SHP77 (cell line): ENCODE measurements around the gene GGA1.
A peak's percentile ranks its signal among the peaks of the same experiment; 100 is the strongest.
"Not testable (repeated sequence)": the region's sequence is repeated elsewhere in the genome, so short reads cannot be mapped to it uniquely, and the experiment has no call there.

Source experiments
- DNase-seq, 2 experiments: peaks; one replicate each; lab custom pipeline; 2025; lab: John Stamatoyannopoulos, UW

Gene GGA1

GRCh38 chr22:37571258-37571991 is 37.2 kb upstream of the GGA1 start:
- no peak for DNase-seq

GRCh38 chr22:37571992-37572373 is 36.7 kb upstream of the GGA1 start:
- no peak for DNase-seq

DNA sequence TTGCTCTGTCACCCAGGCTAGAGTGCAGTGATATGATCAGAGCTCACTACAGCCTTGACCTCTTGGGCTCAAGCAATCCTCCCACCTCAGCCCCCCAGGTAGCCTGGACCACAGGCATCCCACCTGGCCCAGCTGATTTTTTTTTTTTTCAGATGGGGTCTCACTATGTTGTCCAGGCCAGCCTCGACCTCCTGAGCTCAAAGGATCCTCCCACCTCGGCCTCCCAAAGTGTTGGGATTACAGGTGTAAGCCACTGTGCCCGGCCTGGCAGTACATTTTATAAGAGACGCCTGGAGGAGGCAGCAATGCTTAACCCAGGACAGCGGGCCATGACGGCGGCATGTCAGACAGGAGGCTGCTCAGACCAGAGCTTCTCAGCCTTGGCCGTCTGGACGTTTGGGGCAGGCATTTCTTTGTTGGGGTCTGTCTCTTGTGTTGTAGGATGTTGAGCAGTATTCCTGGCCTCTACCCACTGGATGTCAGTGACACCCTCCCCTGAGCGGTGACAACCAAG is 33.1 kb upstream of the GGA1 start:
- DNase-seq = no peak

DNA sequence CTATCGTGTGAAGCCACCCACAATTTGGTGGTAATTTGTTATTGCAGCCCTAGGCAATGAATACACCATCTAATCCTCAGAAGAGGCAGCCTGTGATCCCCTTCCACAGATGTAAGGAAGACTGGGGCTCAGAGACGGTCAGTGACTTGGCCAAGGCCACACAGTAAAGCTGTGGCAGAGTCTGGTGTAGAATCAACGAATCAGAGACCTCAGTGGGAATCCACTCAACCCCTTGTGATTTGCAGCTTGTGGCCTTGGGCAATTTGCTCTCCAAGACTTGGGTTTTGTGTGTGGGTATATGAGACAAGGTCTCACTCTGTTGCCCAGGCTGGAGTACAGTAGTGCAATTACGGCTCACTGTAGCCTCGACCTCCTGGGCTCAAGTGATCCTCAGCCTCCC is 30.6 kb upstream of the GGA1 start:
- no peak for DNase-seq

GRCh38 chr22:37581504-37581903 is 27.1 kb upstream of the GGA1 start:
- DNase-seq = no peak

DNA sequence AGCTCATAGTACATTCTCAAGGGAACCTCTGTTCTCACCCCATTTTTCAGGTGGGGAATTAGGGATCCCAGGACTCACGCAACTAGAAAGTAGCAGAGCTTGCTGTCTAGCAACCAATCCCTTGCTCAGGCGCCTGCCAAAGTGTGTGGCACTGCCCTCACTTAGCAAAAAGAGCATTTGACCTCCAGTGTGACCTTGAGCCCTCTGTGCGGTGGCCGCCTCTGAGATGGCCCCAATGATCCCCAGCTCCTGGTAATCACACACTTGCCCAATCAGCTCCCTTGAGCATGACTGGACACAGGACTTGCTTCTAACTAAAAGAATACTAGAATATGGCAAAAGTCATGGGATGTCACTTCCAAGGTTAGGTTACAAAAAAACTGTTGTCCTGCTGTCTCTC is 26.1 kb upstream of the GGA1 start:
- DNase-seq = no peak

DNA sequence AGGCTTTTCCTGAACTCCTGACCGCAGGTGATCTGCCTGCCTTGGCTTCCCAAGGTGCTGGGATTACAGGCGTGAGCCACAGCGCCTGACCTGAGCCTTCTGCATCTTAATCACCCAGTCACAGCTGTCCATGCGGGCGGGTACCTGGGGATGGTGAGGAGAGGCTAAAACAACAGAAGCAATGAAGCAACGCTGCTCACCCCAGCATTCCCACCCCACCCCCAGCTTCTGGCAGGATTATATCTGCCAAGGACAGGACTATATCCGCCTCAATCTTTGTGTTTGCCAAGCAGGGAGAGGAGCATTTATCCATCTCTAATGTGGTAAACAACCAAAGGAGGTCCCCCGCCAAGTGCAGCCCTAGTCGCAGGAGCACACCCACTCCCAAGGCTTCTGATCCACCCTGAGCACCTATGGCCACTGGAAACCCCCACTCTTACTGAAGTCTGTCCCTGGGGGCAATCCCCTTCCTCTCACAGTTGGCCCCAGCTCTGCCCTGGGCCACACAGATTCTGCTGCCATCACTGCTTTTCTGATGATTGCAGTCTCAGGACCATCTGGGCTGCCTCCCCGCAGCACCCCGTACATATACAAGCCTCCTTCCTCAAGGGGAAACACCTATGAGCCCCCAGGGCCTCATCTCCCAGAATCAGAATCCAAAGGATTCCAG is 20.0 kb upstream of the GGA1 start:
- no peak for DNase-seq

DNA sequence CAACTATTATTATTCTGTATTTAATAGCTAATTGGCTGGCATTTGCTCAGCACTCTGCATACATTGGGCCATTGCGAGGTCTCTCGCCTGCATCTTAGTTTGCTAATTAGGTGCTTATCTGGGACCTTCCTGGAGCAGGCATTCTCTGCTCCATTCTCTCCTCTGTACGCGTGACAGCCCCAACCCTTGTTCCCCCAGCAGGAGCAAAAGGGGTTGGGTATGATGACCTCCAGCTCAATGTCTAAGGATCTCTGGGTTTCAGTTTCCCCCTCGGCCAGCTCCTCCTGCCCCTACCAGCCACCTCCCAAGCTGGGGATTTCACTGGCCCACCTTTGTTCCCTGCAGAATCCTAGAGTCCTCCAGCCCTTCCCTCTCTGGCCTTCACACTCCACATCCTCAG is 19.0 kb upstream of the GGA1 start:
- no peak for DNase-seq

GRCh38 chr22:37591081-37591480 is 17.6 kb upstream of the GGA1 start:
- DNase-seq = not testable (repeated sequence)

- DNase-seq = no peak
Observed at GRCh38 chr22:37591823-37592404, 16.7 kb upstream of the GGA1 start.

GRCh38 chr22:37594237-37594636 is 14.4 kb upstream of the GGA1 start:
- no peak for DNase-seq

GRCh38 chr22:37599153-37599552 is 9.5 kb upstream of the GGA1 start:
- no peak for DNase-seq

GRCh38 chr22:37601203-37601539 is 7.5 kb upstream of the GGA1 start:
- DNase-seq = no peak

DNA sequence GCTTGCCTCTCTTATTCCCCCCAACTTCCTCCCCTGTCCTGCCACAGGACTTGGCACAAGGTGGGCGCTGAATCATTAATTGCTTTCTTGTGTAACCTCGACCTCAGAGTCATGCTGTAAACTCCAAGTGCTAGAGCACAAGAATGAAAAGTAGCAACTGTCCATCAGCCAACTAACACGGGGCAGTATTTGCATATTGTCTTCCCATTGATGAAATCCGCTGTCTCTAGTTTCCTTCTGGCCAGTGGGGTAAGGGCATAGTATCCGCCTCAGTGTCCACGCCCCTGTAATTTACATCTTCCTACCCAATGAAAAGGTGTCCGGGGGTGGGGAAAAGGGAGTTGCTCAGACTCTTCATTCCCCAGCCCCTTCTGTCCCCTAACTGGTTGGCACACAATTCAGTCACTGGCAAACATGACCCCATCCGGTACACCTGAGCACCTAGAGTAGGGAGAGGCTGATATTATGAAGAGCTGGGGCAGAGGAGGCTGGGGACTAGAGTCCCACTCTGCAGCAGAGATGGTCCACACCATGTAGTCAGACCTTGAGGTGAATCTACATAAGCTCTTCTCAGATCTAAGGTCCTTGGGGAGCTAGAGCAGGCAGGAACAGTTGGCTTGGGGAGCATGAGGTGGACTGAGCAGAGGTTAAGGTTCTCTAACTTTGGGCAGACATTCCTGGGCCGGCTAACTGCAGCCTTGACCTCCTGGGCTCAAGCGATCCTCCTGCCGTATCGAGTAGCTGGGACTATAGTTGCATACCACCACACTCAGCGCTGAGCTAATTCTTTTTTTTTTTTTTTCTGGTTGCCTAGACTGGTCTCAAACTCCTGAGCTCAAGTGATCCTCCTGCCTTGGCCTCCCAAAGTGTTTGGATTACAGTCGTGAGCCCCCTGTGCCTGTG is 6.8 kb upstream of the GGA1 start:
- DNase-seq = no peak

- DNase-seq = not testable (repeated sequence)
Observed at GRCh38 chr22:37602546-37603277, 5.9 kb upstream of the GGA1 start.

- no peak for DNase-seq
Observed at GRCh38 chr22:37604074-37604473, 4.6 kb upstream of the GGA1 start.

GRCh38 chr22:37604875-37605274 is 3.8 kb upstream of the GGA1 start:
- DNase-seq = no peak

DNA sequence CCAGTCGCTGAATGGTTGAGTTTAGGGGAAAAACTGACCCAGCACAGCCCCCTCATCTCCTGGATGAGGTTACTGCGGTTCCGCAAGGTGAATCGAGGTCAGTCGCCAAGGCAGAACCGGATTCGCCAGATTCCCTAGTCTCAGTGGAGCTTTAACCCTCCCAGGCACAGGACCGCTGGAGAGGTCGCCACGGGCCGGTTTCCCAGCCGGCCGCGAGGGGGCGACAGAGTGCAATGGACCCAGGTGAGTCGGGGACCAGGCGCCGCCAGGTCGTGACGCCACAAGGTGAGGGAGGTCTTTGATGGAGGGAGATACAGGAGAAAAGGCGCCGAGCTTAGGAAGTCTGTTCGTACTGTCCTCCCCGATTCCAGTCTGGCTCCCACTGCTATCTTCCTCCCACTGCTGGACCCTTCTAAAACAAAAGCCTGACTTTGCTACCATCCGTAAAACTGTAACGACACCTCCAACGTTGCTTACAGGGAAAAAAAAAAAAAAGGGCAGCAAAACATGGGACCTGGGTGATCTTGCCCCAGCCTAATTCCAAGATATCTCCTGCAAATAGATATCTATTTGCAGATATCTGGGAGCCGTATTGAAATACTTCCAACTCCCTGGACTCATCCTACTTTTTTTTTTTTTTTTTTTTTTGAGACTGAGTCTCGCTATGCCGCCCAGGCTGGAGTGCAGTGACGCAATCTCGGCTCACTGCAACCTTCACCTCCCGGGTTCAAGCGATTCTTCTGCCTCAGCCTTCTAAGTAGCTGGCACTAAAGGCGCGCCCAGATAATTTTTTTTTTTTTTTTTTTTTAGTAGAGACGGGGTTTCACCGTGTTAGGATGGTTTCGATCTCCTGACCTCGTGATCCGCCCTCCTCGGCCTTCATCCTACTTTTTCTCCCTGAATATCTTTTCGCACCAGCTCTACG is 1.4 kb upstream of the GGA1 start:
- DNase-seq = peak; percentile 62 to 68

DNA sequence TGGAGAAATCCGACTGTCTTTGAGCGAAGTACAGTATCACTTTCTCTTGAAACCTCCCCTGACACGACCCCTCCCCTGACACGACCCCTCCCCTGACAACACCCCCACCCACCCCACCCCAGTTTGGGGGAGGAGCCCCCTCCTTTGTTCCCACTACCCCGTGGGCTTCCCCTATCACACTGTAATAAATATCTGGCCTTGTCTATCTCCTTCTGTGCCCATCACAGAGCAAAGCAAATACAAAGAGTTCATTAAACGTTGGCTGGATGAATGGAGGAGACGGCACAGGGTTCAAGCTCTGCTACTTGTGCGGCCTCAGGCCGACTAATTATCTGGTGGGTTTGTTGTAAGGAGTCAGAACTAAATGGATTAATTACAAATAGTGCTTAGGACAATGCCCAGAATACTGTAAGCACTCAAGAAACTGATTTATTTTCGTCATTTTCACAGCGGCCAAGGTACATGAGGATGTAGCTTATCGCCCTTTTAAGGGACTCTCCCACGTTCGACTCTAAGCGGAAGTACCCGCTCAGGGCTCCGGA is 628 bp upstream of the GGA1 start:
- DNase-seq = no peak
